ENCODE results near the gene AK5.
"Not testable (repeated sequence)": the region's sequence is repeated elsewhere in the genome, so short reads cannot be mapped to it uniquely, and the experiment has no call there.

Gene AK5

DNA sequence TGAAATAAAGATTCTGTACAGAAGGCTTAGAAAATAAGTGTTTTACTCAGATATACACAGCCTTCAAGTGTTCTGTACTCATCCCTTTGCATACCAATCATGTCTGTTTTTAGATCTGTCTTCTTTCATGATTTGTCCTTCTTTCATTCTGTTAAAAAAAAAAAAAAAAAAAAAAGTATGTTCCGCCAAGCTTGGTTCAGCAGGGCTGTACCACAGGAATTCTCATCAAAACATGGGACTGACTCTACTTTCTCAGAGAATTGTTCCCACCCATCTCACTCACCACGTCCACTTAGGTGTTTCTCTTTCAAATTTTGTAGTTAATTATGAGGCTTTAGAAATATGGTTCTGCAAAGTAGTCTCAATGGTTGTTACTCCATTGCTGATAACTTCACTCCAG is 119.0 kb downstream of the AK5 start:
- DNase-seq (ENCODE audit: low spot score): no peak
- in situ Hi-C loops (cut with MboI; ENCODE audit: low sequenced_read_pairs, unreplicated experiment): no loop called here
- TF ChIP-seq, protein P1, sequence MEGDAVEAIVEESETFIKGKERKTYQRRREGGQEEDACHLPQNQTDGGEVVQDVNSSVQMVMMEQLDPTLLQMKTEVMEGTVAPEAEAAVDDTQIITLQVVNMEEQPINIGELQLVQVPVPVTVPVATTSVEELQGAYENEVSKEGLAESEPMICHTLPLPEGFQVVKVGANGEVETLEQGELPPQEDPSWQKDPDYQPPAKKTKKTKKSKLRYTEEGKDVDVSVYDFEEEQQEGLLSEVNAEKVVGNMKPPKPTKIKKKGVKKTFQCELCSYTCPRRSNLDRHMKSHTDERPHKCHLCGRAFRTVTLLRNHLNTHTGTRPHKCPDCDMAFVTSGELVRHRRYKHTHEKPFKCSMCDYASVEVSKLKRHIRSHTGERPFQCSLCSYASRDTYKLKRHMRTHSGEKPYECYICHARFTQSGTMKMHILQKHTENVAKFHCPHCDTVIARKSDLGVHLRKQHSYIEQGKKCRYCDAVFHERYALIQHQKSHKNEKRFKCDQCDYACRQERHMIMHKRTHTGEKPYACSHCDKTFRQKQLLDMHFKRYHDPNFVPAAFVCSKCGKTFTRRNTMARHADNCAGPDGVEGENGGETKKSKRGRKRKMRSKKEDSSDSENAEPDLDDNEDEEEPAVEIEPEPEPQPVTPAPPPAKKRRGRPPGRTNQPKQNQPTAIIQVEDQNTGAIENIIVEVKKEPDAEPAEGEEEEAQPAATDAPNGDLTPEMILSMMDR (IDR thresholded peaks at IDR 0.05; ENCODE audit: borderline replicate concordance, control extremely low read depth, extremely low read depth, insufficient read depth, missing control alignments): no peak

GRCh38 chr1:77401384-77401783 is 119.6 kb downstream of the AK5 start:
- in situ Hi-C loops (cut with MboI; ENCODE audit: low sequenced_read_pairs, unreplicated experiment): no loop called here
- TF ChIP-seq, protein P1 (IDR thresholded peaks at IDR 0.05; ENCODE audit: borderline replicate concordance, control extremely low read depth, extremely low read depth, insufficient read depth, missing control alignments): no peak
- no peak for DNase-seq (ENCODE audit: low spot score)

DNA sequence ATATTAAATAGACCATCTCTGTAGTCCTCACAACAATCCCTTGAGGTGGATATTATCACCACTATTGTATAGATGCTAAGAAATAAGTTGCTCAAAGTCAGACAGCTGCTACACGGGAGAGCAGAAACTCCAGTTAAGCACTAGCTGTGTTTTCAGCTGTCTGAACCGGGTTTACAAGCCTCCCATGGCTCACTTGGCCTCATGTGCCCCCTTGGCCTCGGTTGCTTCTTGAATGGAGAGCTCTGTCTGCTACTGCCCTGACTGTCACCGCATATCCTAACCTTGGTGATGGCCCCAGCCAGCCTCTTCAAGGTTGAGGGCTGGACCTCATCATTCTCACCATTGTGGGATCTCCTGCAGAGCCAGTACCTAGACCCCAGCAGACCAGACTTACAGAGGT is 123.4 kb downstream of the AK5 start:
- no peak for DNase-seq (ENCODE audit: low spot score)
- in situ Hi-C loops (cut with MboI; ENCODE audit: low sequenced_read_pairs, unreplicated experiment): no loop called here
- TF ChIP-seq, protein P1 (IDR thresholded peaks at IDR 0.05; ENCODE audit: borderline replicate concordance, control extremely low read depth, extremely low read depth, insufficient read depth, missing control alignments): no peak

- in situ Hi-C loops (cut with MboI; ENCODE audit: low sequenced_read_pairs, unreplicated experiment): no loop called here
These were observed 124.8 kb downstream of the AK5 start for GRCh38 chr1:77406661-77407060.

GRCh38 chr1:77407738-77408375 is 126.0 kb downstream of the AK5 start:
- in situ Hi-C loops (cut with MboI; ENCODE audit: low sequenced_read_pairs, unreplicated experiment): no loop called here
- TF ChIP-seq, protein P1 (IDR thresholded peaks at IDR 0.05; ENCODE audit: borderline replicate concordance, control extremely low read depth, extremely low read depth, insufficient read depth, missing control alignments): no peak
- DNase-seq (ENCODE audit: low spot score): no peak

More at GRCh38 chr1:77406661-77407060, 124.8 kb downstream of the AK5 start:
- TF ChIP-seq, protein P1 (IDR thresholded peaks at IDR 0.05; ENCODE audit: borderline replicate concordance, control extremely low read depth, extremely low read depth, insufficient read depth, missing control alignments): no peak
- no peak for DNase-seq (ENCODE audit: low spot score)

DNA sequence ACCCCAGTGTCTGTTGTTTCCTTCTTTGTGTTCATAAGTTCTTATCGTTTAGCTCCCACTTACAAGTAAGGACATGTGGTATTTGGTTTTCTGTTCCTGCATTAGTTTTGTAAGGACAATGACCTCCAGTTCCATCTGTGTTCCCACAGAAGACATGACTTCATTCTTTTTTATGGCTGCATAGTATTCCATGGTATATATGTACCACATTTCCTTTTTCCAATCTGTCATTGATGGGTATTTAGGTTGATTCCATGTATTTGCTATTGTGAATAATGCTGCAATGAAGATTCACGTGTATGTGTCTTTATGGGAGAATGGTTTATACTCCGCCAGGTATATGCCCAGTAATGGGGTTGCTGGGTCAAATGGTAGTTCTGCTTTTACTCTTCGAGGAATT is 127.1 kb downstream of the AK5 start:
- DNase-seq (ENCODE audit: low spot score); in situ Hi-C loops (cut with MboI; ENCODE audit: low sequenced_read_pairs, unreplicated experiment): not testable (repeated sequence)

- in situ Hi-C loops (cut with MboI; ENCODE audit: low sequenced_read_pairs, unreplicated experiment): no loop called here
- DNase-seq (ENCODE audit: low spot score): no peak
- TF ChIP-seq, protein P1 (IDR thresholded peaks at IDR 0.05; ENCODE audit: borderline replicate concordance, control extremely low read depth, extremely low read depth, insufficient read depth, missing control alignments): no peak
These were observed 130.4 kb downstream of the AK5 start for GRCh38 chr1:77412069-77412819.

Data from GM13976 (cell line).